ENCODE measurements around the gene KCND3.

The KCND3 gene

GRCh38 chr1:111851552-111851951 lies 137.9 kb downstream of the KCND3 start:
- in situ Hi-C loops (cut with HindIII; ENCODE audit: low sequenced_read_pairs) = no loop called here

- in situ Hi-C loops (cut with HindIII; ENCODE audit: low sequenced_read_pairs) = no loop called here
Observed at GRCh38 chr1:111850109-111850508, 139.4 kb downstream of the KCND3 start.

- in situ Hi-C loops (cut with HindIII; ENCODE audit: low sequenced_read_pairs) = no loop called here
Observed at GRCh38 chr1:111848852-111849545, 140.5 kb downstream of the KCND3 start.

- in situ Hi-C loops (cut with HindIII; ENCODE audit: low sequenced_read_pairs) = no loop called here
Observed at GRCh38 chr1:111847466-111847865, 142.0 kb downstream of the KCND3 start.

GRCh38 chr1:111846842-111847241 lies 142.6 kb downstream of the KCND3 start:
- in situ Hi-C loops (cut with HindIII; ENCODE audit: low sequenced_read_pairs) = no loop called here

- in situ Hi-C loops (cut with HindIII; ENCODE audit: low sequenced_read_pairs) = no loop called here
Observed at GRCh38 chr1:111843177-111843576, 146.3 kb downstream of the KCND3 start.

- in situ Hi-C loops (cut with HindIII; ENCODE audit: low sequenced_read_pairs) = no loop called here
Observed at GRCh38 chr1:111842411-111842810, 147.1 kb downstream of the KCND3 start.

- in situ Hi-C loops (cut with HindIII; ENCODE audit: low sequenced_read_pairs) = no loop called here
Observed at GRCh38 chr1:111841746-111842145, 147.7 kb downstream of the KCND3 start.

- in situ Hi-C loops (cut with HindIII; ENCODE audit: low sequenced_read_pairs) = no loop called here
Observed at GRCh38 chr1:111841189-111841588, 148.3 kb downstream of the KCND3 start.

- in situ Hi-C loops (cut with HindIII; ENCODE audit: low sequenced_read_pairs) = no loop called here
Observed at GRCh38 chr1:111837393-111837792, 152.1 kb downstream of the KCND3 start.

- in situ Hi-C loops (cut with HindIII; ENCODE audit: low sequenced_read_pairs) = no loop called here
Observed at GRCh38 chr1:111836111-111836510, 153.4 kb downstream of the KCND3 start.

- in situ Hi-C loops (cut with HindIII; ENCODE audit: low sequenced_read_pairs) = no loop called here
Observed at GRCh38 chr1:111835514-111835913, 154.0 kb downstream of the KCND3 start.

GRCh38 chr1:111834956-111835355 lies 154.5 kb downstream of the KCND3 start:
- in situ Hi-C loops (cut with HindIII; ENCODE audit: low sequenced_read_pairs) = no loop called here

GRCh38 chr1:111833334-111833733 lies 156.1 kb downstream of the KCND3 start:
- in situ Hi-C loops (cut with HindIII; ENCODE audit: low sequenced_read_pairs) = no loop called here

GRCh38 chr1:111832521-111833155 lies 156.8 kb downstream of the KCND3 start:
- in situ Hi-C loops (cut with HindIII; ENCODE audit: low sequenced_read_pairs) = no loop called here

GRCh38 chr1:111831153-111831552 lies 158.3 kb downstream of the KCND3 start:
- in situ Hi-C loops (cut with HindIII; ENCODE audit: low sequenced_read_pairs) = no loop called here

GRCh38 chr1:111827946-111828345 lies 161.5 kb downstream of the KCND3 start:
- in situ Hi-C loops (cut with HindIII; ENCODE audit: low sequenced_read_pairs) = no loop called here

- in situ Hi-C loops (cut with HindIII; ENCODE audit: low sequenced_read_pairs) = no loop called here
Observed at GRCh38 chr1:111826278-111826677, 163.2 kb downstream of the KCND3 start.

- in situ Hi-C loops (cut with HindIII; ENCODE audit: low sequenced_read_pairs) = no loop called here
Observed at GRCh38 chr1:111825217-111825616, 164.3 kb downstream of the KCND3 start.

- in situ Hi-C loops (cut with HindIII; ENCODE audit: low sequenced_read_pairs) = no loop called here
Observed at GRCh38 chr1:111822138-111822537, 167.3 kb downstream of the KCND3 start.

- in situ Hi-C loops (cut with HindIII; ENCODE audit: low sequenced_read_pairs) = no loop called here
Observed at GRCh38 chr1:111821121-111821745, 168.2 kb downstream of the KCND3 start.

GRCh38 chr1:111819566-111820263 lies 169.8 kb downstream of the KCND3 start:
- in situ Hi-C loops (cut with HindIII; ENCODE audit: low sequenced_read_pairs) = no loop called here

All from DLD1 (cell line).